ENCODE results near the gene TMEM175.

Gene TMEM175

GRCh38 chr4:1003271-1004070 is 71.2 kb downstream of the TMEM175 start:
- DNase-seq (ENCODE audit: low read depth in 2 of 2), result no peak

- no peak for DNase-seq (ENCODE audit: low read depth in 2 of 2)
Measured at GRCh38 chr4:1004071-1004418, 71.8 kb downstream of the TMEM175 start.

DNA sequence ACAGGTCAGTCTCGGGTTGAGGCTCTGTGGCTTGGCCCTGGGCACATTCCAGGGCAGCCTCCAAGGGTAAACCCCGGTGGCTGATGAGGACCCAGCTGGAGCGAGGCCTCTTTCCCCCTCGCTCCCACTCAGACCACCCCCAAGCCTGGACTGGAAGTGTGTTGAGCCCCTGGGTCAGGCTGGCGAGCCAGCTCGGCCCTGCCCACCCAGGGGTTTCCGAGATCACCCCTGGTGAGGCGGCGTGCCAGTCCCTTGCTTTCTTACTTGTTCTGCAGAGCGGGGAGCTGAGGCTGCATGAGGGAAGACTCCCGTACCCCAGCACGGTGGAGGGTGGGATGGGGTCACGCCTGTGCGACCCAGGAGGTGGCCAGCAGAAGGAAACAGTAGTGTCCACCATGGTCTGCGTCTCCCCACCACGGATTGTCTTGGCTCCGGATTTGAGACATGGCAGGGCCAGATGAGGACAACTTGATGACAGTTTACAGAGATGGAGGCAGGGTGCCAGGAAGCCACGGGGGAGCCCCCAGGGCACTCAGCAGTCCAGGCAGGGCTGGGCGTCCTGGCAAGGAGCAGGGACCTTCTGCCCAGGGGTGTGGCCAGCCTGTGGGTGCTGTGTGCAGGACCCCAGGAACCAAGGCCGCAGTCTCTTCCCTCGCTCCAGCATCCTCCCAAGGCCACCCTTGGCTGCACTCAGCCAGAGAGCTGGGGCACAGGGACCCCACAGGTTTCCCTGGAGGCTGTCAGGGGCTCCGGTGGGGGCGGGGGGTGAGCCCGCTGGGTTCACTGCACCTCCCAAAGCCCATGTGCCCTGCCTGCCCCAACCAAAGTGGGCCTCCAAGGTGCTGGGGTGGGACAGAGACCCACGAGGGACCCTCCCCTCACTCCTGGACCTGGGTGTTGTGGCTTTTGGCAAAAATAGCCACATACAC is 72.6 kb downstream of the TMEM175 start:
- DNase-seq (ENCODE audit: low read depth in 2 of 2), result no peak

GRCh38 chr4:1006856-1007255 is 74.6 kb downstream of the TMEM175 start:
- DNase-seq (ENCODE audit: low read depth in 2 of 2), result no peak
